HG02678 (cell line): ENCODE measurements around the gene PPY.
"Not testable (repeated sequence)": the region's sequence is repeated elsewhere in the genome, so short reads cannot be mapped to it uniquely, and the experiment has no call there.

Experiments
- ATAC-seq: cut with Tn5 transposase; IDR thresholded peaks from one replicate; pipeline ENCODE4 v1.9.1; 2021; ENCODE audit warnings: mild to moderate bottlenecking, moderate library complexity; ENCODE audit not compliant: unreplicated experiment

Gene PPY

DNA sequence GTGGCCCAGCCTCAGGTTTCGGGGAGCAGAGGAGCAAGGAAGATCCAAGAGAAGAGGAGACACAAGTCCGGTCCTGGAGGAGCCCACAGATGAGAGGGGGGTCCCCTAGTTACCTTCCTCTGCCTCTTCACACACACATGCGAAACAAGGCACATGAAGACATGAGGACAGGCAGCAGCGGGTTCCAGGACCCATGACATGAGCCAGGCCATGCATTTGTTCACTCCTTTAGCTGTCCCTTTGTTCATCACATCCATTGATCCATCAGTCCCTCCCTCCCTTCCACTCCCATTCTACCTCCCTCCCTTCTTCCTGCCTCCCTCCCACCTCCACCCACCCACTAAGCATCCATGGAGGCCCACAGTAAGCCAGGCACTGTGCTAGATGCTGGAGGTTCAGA is 9.4 kb downstream of the PPY start:
- no peak for ATAC-seq

DNA sequence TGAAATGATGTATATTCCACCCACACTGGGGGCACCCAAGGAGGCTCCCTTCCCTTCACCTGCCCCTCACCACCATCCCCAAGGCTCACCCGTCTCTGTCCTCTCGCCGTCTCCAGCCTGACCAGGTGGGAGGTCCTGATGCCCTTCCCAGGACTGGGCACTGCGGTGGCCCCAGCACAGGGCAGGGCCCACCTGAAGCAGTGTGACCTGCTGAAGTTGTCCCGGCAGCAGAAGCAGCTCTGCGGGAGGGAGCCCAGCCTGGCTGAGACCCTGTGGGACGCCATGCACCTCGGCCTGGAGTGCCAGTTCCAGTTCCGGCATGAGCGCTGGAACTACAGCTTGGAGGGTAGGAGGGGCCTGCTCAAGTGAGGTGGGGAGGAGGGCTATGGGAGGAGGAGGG is 9.9 kb downstream of the PPY start:
- ATAC-seq, result no peak

DNA sequence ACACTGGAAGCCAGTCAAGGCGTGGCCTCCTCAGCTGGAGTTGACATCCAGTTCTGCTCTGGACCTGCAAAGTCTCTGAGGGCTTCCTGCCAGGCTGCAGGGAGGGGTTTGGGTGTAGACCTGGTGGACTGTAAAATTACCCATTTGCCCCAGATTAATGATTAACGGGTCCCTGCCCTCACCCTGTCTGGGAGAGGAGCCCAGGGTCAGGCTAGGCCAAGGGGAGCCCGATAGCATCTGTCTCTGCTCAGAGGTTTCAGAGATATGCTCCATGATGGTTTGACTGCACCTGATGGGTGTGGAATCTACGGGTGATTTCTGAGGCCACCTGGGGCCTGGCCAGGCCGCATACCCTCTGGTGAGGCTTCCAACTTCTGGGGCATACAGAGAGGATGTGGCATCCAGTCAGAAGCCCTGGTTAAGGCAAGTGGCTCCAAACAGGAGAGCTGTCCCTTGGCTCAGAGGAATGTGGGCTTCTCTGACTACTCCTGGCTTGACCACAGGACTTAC is 11.2 kb downstream of the PPY start:
- ATAC-seq, result no peak

DNA sequence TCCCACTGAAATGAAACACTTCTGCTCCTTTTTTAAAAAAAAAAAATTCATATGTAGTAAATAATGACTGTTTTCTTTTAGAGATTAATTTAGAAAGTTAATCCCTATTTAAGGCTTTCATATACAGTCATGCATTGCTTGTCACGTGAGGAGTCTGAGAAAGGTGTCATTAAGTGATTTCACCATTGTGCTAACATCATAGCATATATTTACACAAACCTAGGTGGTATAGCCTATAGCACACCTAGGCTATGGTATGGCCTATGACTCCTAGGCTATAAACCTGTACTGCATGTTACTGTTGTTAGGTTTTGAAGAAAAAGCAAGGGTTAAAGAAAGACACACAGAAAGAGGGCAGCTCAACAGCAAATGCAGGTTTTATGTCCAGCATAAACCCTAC is 13.7 kb downstream of the PPY start:
- no peak for ATAC-seq

DNA sequence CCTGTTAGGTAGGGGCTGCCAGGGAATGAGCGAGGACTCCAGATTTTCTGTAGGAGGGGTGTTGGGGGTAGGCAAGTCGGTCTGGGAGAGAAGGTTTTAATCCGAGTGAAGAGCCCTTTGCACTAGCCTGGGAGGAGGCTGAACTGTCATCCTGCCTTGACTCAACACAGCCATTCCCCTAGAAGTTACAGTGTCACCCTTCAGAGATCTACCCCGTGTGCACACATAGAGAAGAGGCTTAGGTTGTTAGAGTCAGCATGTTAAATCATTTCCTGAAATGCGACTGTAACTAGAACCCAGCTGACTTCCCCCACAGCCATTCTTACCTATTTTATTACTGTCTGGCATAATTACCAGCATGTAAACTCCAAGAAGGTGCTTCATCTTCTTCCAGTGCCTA is 14.3 kb downstream of the PPY start:
- not testable (repeated sequence) for ATAC-seq

DNA sequence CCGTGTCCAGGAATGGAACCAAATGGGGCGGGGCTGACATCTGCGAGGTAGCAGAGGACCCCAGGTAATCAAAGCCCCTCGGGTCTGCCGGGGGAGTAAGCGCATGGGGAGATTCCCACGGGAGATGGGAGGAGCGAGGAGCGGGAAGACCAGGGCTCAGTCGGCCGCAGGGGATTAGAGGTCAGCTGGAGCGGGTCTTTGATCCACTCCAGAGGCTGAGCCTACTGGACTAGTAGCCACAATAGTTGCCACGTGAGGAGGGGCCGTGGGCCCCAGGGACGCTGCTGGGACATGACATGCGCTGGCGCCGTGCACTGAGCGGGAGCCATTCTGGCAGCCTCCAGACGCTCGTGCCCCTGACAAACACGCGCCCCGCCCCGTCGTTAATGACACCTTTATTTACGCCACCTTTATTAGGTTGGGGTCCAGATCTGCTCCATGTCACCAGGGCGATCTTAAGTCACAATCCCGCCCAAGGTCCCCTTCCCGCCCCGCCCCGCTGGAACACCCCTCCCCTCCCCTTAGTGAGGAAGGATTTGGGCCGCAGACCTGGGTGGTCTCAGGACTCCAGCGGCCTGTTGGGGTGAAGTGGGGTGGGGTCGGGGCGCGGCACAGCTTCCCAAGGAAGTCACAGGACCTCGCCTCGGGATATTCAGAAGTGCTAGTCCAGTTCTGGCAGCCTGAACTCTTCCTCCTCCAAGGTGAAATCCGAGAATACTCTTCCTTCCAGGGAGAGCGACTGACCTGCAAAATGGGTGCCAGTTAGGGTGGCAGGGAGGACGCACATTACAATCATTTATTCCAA is 15.0 kb downstream of the PPY start:
- ATAC-seq, result no peak

DNA sequence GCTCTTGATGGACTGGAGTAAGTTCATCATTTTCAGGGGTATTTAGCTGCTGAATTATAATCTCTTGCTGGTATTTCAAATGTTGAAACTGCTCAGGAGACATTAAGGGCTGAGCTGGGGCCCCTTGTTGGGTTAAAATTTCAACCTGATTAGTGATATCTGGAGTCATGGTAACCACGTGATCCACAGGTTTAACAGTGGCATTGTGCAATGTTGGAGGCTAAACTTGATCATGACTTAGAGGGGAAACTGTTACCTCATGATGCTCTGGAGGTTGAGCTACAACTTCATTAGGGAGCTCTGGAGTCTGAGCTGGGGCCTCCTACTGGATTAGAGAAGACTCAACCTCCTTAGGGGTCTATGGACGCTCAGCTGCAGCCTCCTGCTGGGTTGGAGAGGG is 17.7 kb downstream of the PPY start:
- ATAC-seq, result no peak

DNA sequence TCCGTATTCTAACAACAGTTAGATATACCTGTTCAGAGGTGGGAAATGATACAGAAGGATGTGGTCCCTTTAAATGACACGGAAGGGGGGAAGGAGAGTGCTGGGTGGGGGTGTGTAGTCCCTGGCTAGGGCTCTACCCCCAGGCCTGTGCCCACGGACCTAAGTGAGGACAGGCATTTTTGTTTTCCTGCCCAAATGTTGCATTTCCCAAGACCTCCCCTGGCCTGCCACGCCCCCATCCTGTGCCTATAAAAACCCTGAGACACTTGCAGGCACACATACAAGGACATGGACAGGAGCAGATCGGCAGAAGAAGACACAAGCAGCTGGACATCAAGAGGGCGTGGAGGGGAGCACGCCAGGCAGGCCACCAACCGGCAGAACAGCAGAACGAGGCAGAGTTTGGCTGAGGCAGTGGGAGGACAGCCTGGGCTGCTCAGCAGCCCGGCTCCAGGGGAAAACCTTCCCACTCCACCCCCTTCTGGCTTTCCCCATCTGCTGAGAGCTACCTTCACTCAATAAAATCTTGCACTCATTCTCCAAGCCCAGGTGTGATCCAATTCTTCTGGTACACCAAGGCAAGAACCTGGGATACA is 21.7 kb downstream of the PPY start:
- no peak for ATAC-seq

DNA sequence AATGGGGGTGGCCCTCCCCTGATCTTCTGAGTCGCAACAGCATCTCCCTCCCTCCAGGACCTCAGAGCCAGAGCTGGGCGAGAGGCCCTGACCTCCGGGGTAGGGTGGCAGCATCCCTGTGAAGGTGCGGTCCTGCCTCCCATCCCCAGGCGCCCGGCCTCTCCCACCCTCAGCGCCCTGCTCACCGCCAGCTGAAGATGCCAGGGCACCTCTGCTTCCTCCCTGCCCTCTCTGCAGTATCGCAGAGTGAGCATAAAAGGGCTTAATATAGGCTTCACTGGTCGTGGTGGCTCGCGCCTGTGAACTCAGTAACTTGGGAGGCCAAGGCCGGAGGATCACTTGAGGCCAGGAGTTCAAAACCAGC is 24.3 kb downstream of the PPY start:
- no peak for ATAC-seq

DNA sequence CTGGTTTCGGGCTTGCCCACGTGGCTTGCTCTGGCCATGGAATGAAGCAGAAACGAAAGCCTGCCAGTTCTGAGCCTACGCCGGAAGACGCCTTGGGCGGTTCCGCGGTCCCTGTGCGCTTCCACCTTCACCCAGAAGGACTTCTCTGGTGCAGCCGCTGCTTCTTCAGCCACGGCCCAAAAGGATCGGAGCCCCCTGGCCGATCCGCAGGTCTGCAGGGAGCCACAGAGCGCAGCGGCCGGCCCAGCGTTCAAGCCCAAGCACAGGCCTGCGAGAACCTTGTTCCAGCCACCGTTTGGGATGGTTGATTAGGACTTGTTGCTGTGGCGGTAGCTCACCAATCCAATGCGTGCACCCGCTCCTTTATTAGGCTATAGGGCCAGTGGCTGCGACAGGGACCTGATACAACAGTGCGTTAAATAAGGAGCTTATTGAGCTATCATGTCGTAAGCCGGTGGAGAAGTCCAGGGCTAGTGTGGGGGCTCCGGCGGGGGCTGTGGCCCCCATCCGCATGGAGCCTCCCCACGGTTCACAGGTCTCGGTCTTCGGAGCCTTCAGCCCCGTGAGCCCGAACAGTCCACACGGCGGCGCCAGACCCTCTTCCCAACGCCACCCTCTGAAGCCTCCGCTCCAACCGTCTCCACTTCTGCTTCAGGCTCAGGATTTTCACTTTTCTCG is 24.8 kb downstream of the PPY start:
- ATAC-seq, result peak; percentile 44

DNA sequence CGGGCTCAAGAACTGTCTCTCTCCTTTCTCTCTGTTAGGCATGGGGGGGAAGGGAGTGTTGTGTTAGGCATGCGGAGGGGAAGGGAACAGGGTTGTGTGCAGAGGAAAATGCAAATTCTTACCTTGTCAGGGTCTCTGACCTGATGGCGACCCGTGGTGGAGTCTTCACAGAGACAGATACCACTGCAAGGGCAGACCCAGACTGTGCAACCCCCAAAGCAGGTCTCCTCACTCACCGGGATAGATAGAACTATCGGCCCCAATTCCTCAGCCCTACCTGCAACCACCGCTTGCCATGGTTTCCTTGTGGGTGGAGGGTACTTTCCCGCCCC is 25.3 kb downstream of the PPY start:
- peak; percentile 3 for ATAC-seq

DNA sequence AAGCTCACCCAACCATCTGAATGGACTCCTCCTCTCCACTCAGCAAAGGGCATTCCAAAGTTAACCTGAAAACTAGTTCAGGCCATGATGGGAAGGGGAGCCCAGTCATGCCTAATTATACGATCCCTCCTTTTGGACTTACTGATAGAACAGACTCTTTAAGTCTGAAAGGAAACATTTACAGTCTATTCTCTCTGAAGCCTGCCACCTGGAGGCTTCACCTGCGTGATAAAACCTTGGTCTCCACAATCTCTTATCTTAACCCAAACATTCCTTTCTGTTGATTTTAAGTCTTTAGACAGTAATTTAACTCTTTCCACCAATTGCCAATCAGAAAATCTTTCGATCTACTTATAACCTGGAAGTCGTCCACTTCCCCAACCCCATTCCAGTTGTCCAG is 25.9 kb downstream of the PPY start:
- ATAC-seq, result no peak

DNA sequence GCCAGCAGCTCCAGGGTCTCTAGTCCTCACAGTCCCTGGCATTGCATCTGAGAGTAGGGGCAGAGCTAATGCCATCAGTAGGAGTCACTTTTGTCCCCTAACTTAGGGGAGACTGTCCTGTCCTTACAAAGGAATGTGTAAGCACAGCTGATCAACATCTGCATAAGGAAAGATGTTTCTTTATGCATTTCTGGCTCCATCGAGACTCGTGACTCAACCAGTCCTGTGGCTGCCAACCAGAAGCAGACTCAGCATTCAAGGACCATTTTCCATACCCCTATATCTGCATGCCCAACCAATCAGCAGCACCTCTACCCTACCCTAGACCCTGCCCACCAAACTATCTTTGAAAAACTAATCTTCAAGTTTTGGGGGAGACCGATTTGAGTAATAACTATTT is 26.7 kb downstream of the PPY start:
- no peak for ATAC-seq

DNA sequence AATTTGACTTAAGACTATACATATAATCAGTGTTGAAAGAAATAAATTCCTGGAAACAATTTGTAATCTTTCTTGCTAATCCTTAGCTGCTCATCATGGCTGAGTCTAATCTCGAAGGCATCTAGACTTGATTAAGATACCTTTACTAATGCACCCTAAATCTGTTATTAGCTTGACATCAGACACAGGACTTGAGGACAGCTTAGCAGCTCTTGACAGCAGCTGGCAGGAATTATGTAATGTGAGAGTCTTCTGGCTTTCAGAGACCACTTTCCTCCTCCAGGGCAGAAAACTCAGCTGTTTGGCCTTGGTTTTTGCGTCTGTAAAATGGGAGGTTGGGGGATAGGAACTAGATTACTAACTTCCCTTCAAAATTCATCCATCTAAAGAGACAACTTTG is 27.8 kb downstream of the PPY start:
- no peak for ATAC-seq

DNA sequence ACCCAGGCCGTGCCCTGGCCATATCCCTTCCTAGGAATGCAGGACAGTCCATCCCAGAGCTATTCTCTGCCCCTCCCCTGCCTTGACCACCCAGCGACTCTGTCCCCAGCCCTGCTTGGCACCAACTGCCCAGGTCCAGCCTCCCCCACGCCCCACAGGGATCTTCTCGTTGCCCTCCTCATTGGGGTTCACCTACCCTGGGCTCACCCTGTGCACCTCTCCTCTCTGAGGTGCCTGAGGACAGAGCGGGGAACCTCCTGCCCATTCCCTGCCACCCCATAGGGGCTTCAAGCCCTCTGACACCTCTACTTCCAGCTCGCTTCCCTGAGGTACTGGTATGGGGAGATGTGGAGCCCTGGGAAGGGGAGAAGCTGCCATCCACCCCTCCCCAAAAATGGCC is 28.7 kb downstream of the PPY start:
- no peak for ATAC-seq

DNA sequence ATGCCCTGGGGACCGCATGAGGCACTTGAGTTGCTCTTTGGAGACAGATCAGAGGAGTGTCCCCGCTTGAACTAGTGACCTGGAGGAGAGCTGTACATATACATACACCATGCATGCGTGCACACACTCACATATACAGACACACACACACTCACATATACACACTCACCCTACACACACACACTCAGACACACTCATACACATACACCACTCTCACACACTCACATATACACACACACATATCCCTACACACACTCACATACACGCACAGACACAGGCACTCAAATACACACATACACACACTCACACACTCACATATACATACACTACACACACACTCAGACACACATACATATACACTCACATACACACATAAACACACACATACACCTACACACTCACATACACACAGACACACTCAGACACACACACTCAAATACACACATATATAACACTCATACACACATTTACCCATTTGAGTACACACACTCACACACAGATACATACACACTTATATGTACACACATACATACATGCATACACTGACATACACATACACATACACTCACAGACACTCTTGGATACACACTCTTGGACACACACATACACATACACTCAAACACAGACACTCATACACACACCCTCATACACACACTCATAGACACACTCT is 29.5 kb downstream of the PPY start:
- ATAC-seq, result no peak

DNA sequence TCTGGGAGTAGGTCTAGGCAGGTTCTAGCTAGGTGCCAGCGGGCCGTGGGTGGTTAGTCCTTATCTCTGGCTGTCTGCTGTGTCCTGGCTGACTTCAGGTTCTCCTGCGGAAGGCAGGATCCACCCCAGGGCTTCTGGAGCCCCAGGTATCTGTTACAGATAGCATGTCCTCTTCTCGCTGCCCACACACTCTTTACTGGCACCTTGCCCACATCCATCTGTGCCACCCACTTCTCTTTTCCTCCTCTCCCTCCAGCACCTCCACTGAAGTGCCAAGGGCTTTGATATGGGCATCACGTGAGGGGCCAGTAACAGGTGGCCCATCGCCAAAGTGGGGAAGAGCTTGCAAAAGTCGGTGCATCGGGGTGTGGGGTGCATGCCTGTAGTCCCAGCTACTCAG is 30.4 kb downstream of the PPY start:
- ATAC-seq, result no peak

DNA sequence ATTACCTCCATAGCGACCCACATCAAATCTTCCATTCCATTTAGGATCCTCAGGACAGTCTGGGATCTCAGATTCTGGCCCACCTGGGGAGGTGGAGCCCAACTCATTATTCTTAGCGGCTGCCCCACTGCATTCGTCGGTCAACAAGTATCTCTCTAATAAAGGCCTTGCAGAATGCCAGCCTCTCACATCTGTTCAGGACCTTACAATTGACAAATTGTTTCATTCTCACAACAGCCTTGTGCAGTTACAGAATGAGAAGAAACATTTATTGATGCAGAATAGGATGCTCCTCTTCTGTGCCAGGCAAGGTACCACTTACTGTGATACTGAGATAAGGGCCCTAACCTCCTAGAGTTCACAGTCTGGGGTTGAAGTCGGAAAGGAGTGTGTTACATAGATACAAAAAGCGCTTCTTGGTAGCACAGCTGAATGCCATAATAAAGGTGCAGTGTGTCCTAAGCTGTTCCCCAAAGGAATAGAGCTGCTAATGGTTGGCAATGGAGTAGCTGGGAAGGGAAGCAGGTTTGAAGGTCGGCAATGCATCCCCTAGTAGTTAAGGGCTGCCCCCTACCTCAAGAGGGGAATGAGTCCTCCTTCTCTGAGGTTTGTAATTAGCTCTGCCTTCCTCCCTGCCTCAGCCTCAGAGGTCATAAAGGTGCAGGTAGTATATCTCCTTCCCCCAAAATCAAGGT is 32.6 kb downstream of the PPY start:
- no peak for ATAC-seq

DNA sequence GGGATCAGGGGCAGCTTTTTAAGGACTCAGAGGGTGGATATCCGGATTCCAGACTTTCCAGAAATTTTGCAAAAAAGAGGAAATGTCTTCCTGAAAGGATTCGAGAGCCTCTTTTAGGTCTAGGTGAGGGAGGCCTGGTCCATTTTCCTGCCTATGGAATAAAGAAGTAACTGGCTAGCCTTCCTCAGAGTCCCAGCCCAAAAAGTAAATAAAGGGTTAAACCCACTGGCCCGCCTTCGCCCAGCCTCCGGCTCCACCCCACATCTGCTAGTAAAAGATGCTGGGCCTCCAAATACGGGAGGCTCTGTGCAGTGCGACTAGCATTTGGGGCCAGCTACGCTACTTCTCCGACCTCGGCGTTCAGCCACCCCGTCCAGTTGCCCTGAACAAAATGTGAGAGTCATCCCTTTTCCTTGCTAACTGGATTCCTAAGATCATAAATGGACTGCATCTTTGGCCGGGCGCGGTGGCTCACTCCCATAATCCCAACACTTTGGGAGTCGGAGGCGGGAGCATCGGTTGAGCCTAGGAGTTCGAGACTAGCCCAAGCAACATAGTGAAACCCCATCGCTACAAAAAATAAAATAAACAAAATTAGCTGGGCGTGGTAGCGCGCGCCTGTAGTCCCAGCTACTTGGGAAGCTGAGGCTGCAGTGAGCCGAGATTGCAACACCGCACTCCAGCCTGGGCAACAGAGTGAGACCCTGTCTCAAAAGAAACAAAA is 34.1 kb downstream of the PPY start:
- ATAC-seq, result no peak

DNA sequence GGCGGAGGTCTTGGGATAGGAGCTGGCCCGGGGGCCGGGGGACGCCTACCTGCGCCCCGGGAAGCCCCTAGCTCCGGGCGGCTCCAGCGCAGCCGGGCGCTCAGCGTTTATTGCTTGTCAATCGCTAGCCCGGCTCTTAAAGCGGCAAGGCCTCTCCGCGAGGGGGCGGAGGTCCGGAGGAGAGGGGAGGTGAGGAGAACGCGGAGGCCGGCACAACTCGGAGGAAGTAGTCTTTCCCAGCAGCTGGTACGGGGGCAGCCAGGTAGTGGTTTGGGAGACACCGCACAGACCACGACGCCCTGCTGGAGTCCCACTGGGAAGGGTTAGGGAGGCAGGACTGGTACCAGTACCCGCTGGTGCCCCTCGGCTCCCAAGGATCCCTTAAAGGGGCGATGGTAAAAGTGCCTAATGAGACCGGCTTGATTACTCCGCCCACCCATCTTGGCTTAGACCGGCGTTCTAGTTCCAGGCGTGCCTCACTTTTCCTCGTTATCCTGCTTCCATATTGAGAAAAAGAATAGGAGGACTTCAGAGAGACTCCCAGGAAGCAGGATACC is 34.8 kb downstream of the PPY start, which contains the start of gene MPP2:
TSS of gene MPP2 (minus strand) at position 112 of the 557 bp plus-strand sequence. CDS start 3,076 bp downstream, outside the sequence.
- no peak for ATAC-seq
